GM23338 (cell line): ENCODE results near the gene XRN1. TPM values are rescaled to one million over a fixed set of nuclear protein-coding genes. Genes with fewer than 3 reads are reported as not detected.

ENCODE experiments used
- ATAC-seq: fragments of 200-7000 bp; cut with Tn5 transposase; 3 replicates; pipeline ENCODE4 v1.9.1; 2020
- DNase-seq: peaks from one replicate; pipeline ENCODE4 v3.0.0-alpha.2; 2015; ENCODE audit warnings: low spot score
- H2AFZ ChIP-seq: fragments of 200-600 bp; sonication (generic); 2 replicates; pipeline ENCODE4 v1.8.0; 2016; ENCODE audit warnings: antibody characterized with exemption, mild to moderate bottlenecking, moderate library complexity
- H3F3A ChIP-seq: fragments of 200-600 bp; sonication (generic); replicated peaks from 2 replicates; pipeline ENCODE4 v1.8.0; 2017; ENCODE audit warnings: antibody characterized with exemption, mixed run types, low read depth
- H3K27ac ChIP-seq: fragments of 200-600 bp; sonication (generic); 2 replicates; pipeline ENCODE4 v1.6.1; 2016; ENCODE audit warnings: low read depth
- H3K27me3 ChIP-seq: fragments of 200-600 bp; sonication (generic); 2 replicates; pipeline ENCODE4 v1.8.0; 2016; ENCODE audit warnings: mild to moderate bottlenecking, mixed run types, moderate library complexity; ENCODE audit not compliant: insufficient read depth
- H3K36me3 ChIP-seq: fragments of 200-600 bp; sonication (generic); 2 replicates; pipeline ENCODE4 v1.8.0; 2016; ENCODE audit warnings: mild to moderate bottlenecking; ENCODE audit not compliant: insufficient read depth
- H3K4me1 ChIP-seq: fragments of 200-600 bp; sonication (generic); 2 replicates; pipeline ENCODE4 v1.8.0; 2016; ENCODE audit warnings: mild to moderate bottlenecking, moderate library complexity; ENCODE audit not compliant: insufficient read depth
- H3K4me2 ChIP-seq: fragments of 200-600 bp; sonication (generic); 2 replicates; pipeline ENCODE4 v1.7.1; 2017; ENCODE audit warnings: mixed run types
- H3K4me3 ChIP-seq: fragments of 200-600 bp; sonication (generic); 2 replicates; pipeline ENCODE4 v1.6.1; 2016; ENCODE audit warnings: mixed run types
- H3K79me2 ChIP-seq: fragments of 200-600 bp; sonication (generic); replicated peaks from 2 replicates; pipeline ENCODE4 v1.8.0; 2017; ENCODE audit warnings: mild to moderate bottlenecking; ENCODE audit not compliant: insufficient read depth
- H3K9me2 ChIP-seq: fragments of 200-600 bp; sonication (generic); 2 replicates; pipeline ENCODE4 v1.8.0; 2017; ENCODE audit not compliant: insufficient read depth
- H4K20me1 ChIP-seq: fragments of 200-600 bp; sonication (generic); replicated peaks from 2 replicates; pipeline ENCODE4 v1.8.0; 2017; ENCODE audit warnings: mild to moderate bottlenecking; ENCODE audit not compliant: insufficient read depth
- H3K27ac Mint-ChIP-seq: 2 replicates; pipeline ENCODE4 v1.8.0; 2020; ENCODE audit warnings: inconsistent platforms, mild to moderate bottlenecking, moderate library complexity, mixed read lengths
- H3K27me3 Mint-ChIP-seq: 3 replicates; pipeline ENCODE4 v1.8.0; 2022; ENCODE audit warnings: low read depth, mild to moderate bottlenecking, moderate library complexity, mixed read lengths, inconsistent platforms; ENCODE audit not compliant: insufficient read depth, poor library complexity
- H3K36me3 Mint-ChIP-seq: 3 replicates; pipeline ENCODE4 v1.8.0; 2021; ENCODE audit warnings: low read depth, mild to moderate bottlenecking, inconsistent platforms, moderate library complexity, mixed read lengths
- H3K4me1 Mint-ChIP-seq: 3 replicates; pipeline ENCODE4 v1.8.0; 2020; ENCODE audit warnings: mild to moderate bottlenecking, inconsistent platforms, mixed read lengths
- H3K4me3 Mint-ChIP-seq: 3 replicates; pipeline ENCODE4 v1.8.0; 2021; ENCODE audit warnings: moderate library complexity, mild to moderate bottlenecking, inconsistent platforms, mixed read lengths
- H3K9me3 Mint-ChIP-seq: 3 replicates; pipeline ENCODE4 v1.8.0; 2020; ENCODE audit warnings: moderate library complexity, mild to moderate bottlenecking, inconsistent platforms, mixed read lengths
- CREB1 ChIP-seq: fragments of 250-450 bp; sonication (Bioruptor Pico); IDR thresholded peaks from 2 replicates; pipeline ENCODE4 v1.5.0; 2020; ENCODE audit warnings: low read depth, mild to moderate bottlenecking, moderate library complexity
- CTCF ChIP-seq, 2 experiments: fragments of 200-600 bp in 1 of 2; sonication (generic) in 1 of 2; conservative IDR thresholded peaks; 2 replicates each; pipeline versions ENCODE4 v1.5.1 to v1.6.1; 2016 to 2017; ENCODE audit warnings: antibody characterized with exemption in 2 of 2, low read depth in 2 of 2, mild to moderate bottlenecking in 2 of 2, moderate library complexity in 1 of 2
- ETS1 ChIP-seq: IDR thresholded peaks from 2 replicates; pipeline ENCODE4 v1.6.1; 2016; ENCODE audit warnings: antibody characterized with exemption
- EZH2 ChIP-seq: fragments of 200-600 bp; sonication (generic); IDR thresholded peaks from one replicate; pipeline ENCODE4 v1.8.0; 2017; ENCODE audit warnings: antibody characterized with exemption, mild to moderate bottlenecking, low read depth; ENCODE audit not compliant: unreplicated experiment
- EZH2phosphoT487 ChIP-seq: fragments of 200-600 bp; sonication (generic); IDR thresholded peaks from one replicate; pipeline ENCODE4 v1.8.1; 2018; ENCODE audit warnings: antibody characterized with exemption; ENCODE audit not compliant: unreplicated experiment
- JUNB ChIP-seq: IDR thresholded peaks from one replicate; pipeline ENCODE4 v1.6.1; 2016; ENCODE audit warnings: antibody characterized with exemption; ENCODE audit not compliant: unreplicated experiment
- NANOG ChIP-seq: IDR thresholded peaks from 2 replicates; pipeline ENCODE4 v1.6.1; 2016; ENCODE audit warnings: antibody characterized with exemption, borderline replicate concordance
- POLR2AphosphoS5 ChIP-seq: IDR thresholded peaks from 2 replicates; pipeline ENCODE4 v1.6.1; 2016; ENCODE audit warnings: antibody characterized with exemption, low read depth
- REST ChIP-seq: IDR thresholded peaks from one replicate; pipeline ENCODE4 v1.6.1; 2018; ENCODE audit warnings: antibody characterized with exemption; ENCODE audit not compliant: unreplicated experiment
- STAT1 ChIP-seq: IDR thresholded peaks from one replicate; pipeline ENCODE4 v1.6.1; 2016; ENCODE audit warnings: antibody characterized with exemption; ENCODE audit not compliant: unreplicated experiment
- ZNF114 ChIP-seq: fragments of 250-450 bp; sonication (Bioruptor Pico); IDR thresholded peaks from 2 replicates; pipeline ENCODE4 v1.5.0; 2020; ENCODE audit warnings: mild to moderate bottlenecking, moderate library complexity
- ZNF331 ChIP-seq: fragments of 250-450 bp; sonication (Bioruptor Pico); IDR thresholded peaks from 2 replicates; pipeline ENCODE4 v1.5.0; 2020; ENCODE audit warnings: low read depth, mild to moderate bottlenecking, moderate library complexity
- ZNF462 ChIP-seq: fragments of 250-450 bp; sonication (Bioruptor Pico); IDR thresholded peaks from 2 replicates; pipeline ENCODE4 v1.5.0; 2020; ENCODE audit warnings: mild to moderate bottlenecking, moderate library complexity
- polyA plus RNA-seq: library from polyadenylated mRNA; unstranded; fragments of >200 nt; fragmentation: Nextera tagmentation; extraction: Ambion mirVana; gene quantifications from 2 replicates; pipeline ENCODE4 v1.2.1, GENCODE V29; 2016
- total RNA-seq: library from RNA; depleted of rRNA; stranded (reverse); fragments of >200 nt; shearing (Covaris generic); gene quantifications from 2 replicates; pipeline ENCODE4 v1.2.3, GENCODE V29; 2014

The XRN1 gene
- total and polyA plus RNA-seq, 2 experiments from 2014 or later, result 10.9 to 16.6 TPM

- Mint-ChIP-seq H3K4me1 (no peaks in the 10 kb centered on the region), H3K27ac (no peak overlapping the region), H3K27me3 (no peaks in the 10 kb centered on the region), H3K36me3 (peaks cover 19% of the 10 kb centered on the region; the same call in 2 of the 3 replicates), H3K4me3 (no peak overlapping the region), H3K9me3 (no peaks in the 10 kb centered on the region)
- TF ChIP-seq JUNB, result no peak
- TF ChIP-seq ZNF462, result no peak
- no peak for TF ChIP-seq CREB1
- no peak for TF ChIP-seq NANOG
- TF ChIP-seq ZNF114 (CRISPR knock-in tag), result no peak
- TF ChIP-seq POLR2AphosphoS5, result no peak
- TF ChIP-seq CTCF (conservative IDR thresholded peaks at IDR 0.05; ENCODE audit: low read depth in 2 of 2), result no peak
- TF ChIP-seq EZH2phosphoT487, result no peak
- no peak for TF ChIP-seq EZH2
- no peak for TF ChIP-seq ZNF331 (CRISPR knock-in tag)
- no peak for TF ChIP-seq STAT1
- TF ChIP-seq ETS1, result no peak
- no peak for TF ChIP-seq REST
- Histone ChIP-seq H3F3A (no peaks in the 10 kb centered on the region), H3K4me3 (no peak overlapping the region), H3K9me2 (no peaks in the 10 kb centered on the region; the same call in 1 of the 2 replicates), H3K4me2 (no peak overlapping the region), H3K79me2 (no peaks in the 10 kb centered on the region), H2AFZ (no peak overlapping the region), H3K27ac (no peak overlapping the region), H4K20me1 (no peaks in the 10 kb centered on the region), H3K27me3 (no peaks in the 10 kb centered on the region), H3K4me1 (no peaks in the 10 kb centered on the region), H3K36me3 (no peaks in the 10 kb centered on the region; the same call in 1 of the 2 replicates)
- ATAC-seq, result no peak
- no peak for DNase-seq
These were observed 93.8 kb downstream of the XRN1 start for GRCh38 chr3:142354076-142354475.
